Subcutaneous adipose tissue (tissue), 4 donors: ENCODE measurements around the gene CMKLR1. TPM values are rescaled to one million over a fixed set of nuclear protein-coding genes. Genes with fewer than 3 reads are reported as not detected.

Experiments
- total RNA-seq, 4 donors: library from RNA; depleted of rRNA; stranded (reverse); fragments of >200 nt; gene quantifications; one replicate each; pipeline ENCODE4 v1.1.0, GENCODE V29; 2016
- TF ChIP-seq, protein P1 (sequence below): fragments of 450-650 bp; IDR thresholded peaks from one replicate; pipeline ENCODE4 v1.5.1; 2016; ENCODE audit warnings: low read depth, mild to moderate bottlenecking, control low read depth, antibody characterized with exemption, moderate library complexity

Gene CMKLR1
- total RNA-seq, 4 donors from 2014 or later, result 12.4 to 34.6 (median 30.3) TPM

DNA sequence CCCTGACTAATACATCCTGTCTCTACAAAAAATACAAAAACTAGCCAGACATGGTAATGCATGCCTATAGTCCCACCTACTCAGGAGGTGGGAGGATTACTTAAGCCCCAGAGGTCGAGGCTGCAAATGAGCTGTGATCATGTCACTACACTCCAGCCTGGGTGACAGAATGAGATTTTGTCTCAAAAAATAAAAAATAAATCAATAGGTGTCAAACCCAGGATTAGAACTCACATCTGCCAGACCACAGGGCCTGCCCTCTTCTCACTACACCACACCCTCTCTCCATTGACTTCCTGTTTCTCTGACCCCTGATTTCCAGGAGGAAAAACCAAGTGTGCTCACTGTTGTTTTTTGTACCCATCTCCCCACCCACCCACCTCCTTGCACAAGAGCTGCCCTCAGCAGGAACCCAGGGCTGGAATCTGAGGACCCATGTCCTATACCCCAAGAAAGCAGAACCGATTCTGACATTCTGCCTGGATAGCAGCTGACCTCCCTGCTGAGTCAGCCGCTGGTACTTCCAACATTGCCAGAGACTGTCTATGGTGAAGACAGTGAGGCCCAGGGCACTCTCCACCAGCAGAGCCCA, 6.2 kb downstream of the CMKLR1 start:
- TF ChIP-seq, protein P1, sequence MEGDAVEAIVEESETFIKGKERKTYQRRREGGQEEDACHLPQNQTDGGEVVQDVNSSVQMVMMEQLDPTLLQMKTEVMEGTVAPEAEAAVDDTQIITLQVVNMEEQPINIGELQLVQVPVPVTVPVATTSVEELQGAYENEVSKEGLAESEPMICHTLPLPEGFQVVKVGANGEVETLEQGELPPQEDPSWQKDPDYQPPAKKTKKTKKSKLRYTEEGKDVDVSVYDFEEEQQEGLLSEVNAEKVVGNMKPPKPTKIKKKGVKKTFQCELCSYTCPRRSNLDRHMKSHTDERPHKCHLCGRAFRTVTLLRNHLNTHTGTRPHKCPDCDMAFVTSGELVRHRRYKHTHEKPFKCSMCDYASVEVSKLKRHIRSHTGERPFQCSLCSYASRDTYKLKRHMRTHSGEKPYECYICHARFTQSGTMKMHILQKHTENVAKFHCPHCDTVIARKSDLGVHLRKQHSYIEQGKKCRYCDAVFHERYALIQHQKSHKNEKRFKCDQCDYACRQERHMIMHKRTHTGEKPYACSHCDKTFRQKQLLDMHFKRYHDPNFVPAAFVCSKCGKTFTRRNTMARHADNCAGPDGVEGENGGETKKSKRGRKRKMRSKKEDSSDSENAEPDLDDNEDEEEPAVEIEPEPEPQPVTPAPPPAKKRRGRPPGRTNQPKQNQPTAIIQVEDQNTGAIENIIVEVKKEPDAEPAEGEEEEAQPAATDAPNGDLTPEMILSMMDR, result no peak

DNA sequence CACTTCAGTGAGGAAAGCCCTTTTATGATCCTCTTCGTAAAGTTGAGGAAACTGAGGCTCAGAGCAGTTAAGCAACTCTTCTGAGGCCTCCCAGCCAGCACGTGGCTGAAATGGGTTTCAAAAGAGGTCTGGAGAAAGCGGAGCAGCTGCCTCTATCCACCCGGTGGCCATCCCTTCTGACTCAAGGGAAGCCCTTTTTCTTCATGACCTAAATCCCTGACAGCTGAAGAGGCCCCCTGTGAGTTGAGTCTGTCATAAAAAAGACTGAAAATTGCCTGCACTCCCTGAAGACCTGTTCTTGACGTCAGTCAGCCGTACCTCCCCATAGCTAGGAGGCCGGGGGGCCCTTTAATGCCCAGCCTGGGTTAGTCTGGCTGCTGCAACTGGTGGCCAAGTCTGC, 10.7 kb downstream of the CMKLR1 start:
- TF ChIP-seq, protein P1, result no peak

DNA sequence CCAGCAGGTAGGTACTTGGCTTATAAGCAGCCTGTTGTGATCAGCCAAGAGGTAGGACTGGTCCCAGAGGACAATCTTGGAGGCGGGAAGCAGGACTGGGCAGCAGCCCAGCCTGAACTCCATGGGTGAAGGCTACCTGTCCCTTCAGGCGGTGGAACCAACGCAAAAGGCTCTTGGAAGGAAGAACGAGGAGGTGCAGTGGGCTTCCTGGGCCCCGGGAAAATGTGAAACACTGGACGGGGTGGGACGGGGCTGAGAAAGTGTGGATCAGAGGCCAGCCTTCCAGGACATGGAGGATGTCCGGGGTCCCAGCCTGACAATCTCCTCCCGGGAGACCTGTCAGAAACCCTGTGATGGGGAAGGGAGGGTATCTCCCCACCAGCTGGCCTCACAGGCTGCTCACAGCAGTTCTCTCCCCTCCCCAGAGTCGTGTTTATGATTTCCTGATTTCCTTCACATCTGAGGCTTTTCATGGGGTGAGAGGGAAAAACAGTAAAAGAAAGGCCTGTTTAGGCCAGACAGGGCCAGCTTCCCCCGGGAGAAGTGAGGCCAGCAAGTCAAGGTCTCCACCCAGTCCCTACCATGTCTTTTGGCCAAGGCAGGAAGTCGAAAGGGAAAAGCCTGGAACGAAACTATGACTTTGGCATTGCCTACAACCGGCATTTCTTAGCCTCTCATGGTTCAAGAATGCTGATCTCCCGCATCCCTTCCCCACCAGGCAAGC, 11.3 kb downstream of the CMKLR1 start:
- TF ChIP-seq, protein P1, result no peak

DNA sequence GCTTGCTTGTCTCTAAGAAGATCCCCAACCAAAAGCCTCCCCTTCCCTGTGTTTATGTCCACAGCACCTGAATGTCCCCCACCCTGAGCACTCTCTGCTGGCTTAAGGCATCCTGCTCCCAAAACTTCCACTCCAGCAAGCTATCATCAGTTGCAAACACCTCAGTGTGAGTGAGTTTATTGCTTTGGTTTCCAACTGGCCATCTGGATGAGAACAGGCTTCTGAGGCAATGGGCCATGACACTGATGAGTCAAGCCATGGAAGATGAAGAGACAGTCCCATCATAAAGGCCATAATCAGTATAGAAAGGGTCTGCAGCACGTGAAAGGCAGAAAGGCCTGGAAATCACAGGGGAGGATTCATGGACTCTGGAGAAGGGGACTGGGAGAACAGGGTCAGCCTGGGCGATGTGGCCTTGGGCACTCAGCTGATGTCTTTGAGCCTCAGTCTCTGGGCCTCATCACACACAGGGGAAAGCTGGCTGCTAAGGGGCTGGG, 12.8 kb downstream of the CMKLR1 start:
- TF ChIP-seq, protein P1, result no peak

DNA sequence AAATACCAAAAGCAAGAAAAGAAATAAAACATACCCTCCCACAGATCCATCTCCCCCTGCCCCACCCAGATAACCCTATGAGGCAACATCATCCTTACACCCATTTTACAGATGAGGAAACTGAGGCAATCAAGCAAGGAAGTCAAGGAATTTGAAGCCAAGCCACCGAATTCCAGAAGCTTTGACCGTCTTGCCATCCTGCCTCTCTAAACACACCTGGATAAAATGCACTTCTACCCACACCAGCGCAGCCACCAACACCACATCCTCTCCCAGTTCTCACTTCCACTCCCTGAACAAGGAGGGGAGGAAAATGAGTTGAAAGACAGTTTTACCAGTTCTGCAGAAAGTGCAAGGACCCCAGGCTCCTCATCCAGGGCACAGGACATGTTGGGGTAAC, 13.6 kb downstream of the CMKLR1 start:
- TF ChIP-seq, protein P1, result no peak

DNA sequence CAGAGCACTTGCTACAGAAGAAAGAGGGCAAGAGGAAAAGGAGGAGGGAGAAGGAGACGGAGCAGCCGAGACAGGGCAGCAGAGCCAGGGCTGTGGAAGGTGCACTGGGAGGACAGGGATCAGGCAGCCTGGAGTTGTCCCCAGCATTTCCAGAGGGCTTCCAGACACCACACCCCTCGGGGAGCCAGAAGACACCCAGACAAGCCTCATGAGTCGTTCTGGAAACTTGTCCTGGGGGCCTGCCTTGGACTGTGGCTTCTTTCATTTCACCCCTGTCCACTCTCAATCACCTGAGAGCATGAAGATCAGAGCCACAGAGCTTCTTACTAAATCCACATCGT, 14.1 kb downstream of the CMKLR1 start:
- TF ChIP-seq, protein P1, result no peak

DNA sequence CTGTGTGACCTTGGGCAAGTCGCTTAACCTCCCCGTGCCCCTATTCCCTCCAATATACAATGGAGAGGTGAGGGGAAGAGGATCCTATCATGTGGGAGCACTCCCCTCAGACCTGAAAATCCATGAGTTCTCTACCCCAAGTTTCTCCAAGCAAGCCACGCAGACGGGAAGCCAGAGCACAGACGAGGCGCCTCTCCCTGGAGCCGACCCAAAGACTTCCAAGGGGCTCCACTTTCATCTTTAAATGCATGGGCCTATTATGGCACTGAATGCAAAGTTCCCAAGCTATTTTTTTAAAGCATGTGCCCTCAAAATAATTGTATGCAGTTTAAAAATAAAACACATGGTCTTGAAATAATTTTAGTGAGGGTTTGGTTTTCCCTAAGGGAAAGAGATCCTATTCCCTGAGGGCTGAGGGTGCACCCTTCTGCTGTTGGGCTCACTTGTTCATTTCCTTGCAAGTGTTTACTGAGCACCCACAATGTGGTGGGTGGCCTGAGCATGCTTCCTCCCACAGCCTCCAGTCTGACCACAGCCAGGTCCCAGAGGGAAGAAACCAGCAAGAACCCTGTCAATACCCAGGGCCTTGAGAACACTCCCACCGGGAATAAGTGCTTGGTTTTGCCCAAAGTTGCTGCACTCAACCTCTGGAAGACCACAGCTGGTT, 14.6 kb downstream of the CMKLR1 start:
- TF ChIP-seq, protein P1, result no peak
